ENCODE data around the gene PRRX2. TPM values are rescaled to one million over a fixed set of nuclear protein-coding genes. Genes with fewer than 3 reads are reported as not detected.
A peak's percentile ranks its signal among the peaks of the same experiment; 100 is the strongest.

The PRRX2 gene
- total and polyA plus RNA-seq, 4 donors: 0.52 to 14.8 (median 3.2) TPM

DNA sequence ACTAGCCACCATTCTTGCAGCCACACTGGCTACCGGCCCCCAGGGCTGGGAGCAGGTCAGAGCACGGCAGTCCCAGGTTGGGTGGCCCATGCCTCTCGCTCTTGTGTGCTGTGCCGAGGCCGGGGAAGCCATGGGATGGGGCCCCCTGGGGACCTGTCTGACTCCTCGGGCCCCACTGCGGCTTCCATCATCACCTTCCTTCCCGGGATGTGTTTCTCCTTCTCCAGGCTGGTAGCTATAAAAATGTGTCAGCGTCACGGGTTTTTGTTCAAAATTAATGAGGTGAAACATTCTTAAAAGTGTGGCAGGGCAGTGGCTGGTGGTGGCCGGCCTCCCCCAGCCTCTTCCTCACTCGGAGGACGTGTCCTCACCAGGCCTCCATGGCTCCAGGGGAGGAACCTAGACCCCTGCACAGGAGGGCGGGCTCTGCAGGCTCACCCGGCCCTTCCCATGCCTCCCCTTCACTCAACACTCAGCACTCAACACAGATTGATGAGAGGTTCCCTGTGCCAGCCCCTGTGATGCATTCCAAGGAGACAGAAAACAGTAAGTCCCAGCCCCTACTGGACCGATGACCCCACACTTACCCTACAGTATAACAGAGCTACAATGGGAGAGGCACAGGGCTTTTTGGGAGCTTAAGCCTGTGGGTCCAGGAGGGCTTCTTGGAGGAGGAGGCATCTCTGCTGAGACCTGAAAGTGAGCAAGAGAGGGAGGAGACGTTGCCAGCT is 44.2 kb downstream of the PRRX2 start:
- Histone ChIP-seq H3K27ac (ENCODE audit: low read depth, low read length) (no peak overlapping the region), H3K36me3 (ENCODE audit: control insufficient read depth, insufficient read depth, low read length) (no peaks in the 10 kb centered on the region), H3K4me3 (ENCODE audit: low read depth, low read length) (no peak overlapping the region), H3K27me3 (ENCODE audit: control insufficient read depth, insufficient read depth, low read length) (no peaks in the 10 kb centered on the region), H3K9me3 (ENCODE audit: control insufficient read depth, insufficient read depth, low read length) (no peaks in the 10 kb centered on the region), H3K4me1 (ENCODE audit: control insufficient read depth, insufficient read depth, low read length) (peaks cover 38% of the 10 kb centered on the region)
- DNase-seq (ENCODE audit: low read depth in 4 of 6, low spot score in 6 of 6): no peak
- 59% methylated on average over 10 of the region's 17 CpGs for WGBS (ENCODE audit: insufficient coverage)

- DNase-seq (ENCODE audit: low read depth in 4 of 6, low spot score in 6 of 6): no peak
- H3K27ac ChIP-seq (ENCODE audit: low read depth, low read length): no peak overlapping the region
- no peaks in the 10 kb centered on the region for H3K9me3 ChIP-seq (ENCODE audit: control insufficient read depth, insufficient read depth, low read length)
- H3K4me3 ChIP-seq (ENCODE audit: low read depth, low read length): no peak overlapping the region
- peaks cover 42% of the 10 kb centered on the region for H3K4me1 ChIP-seq (ENCODE audit: control insufficient read depth, insufficient read depth, low read length)
- 96% methylated on average over 3 of the region's 3 CpGs for WGBS (ENCODE audit: insufficient coverage)
- no peaks in the 10 kb centered on the region for H3K27me3 ChIP-seq (ENCODE audit: control insufficient read depth, insufficient read depth, low read length)
- no peaks in the 10 kb centered on the region for H3K36me3 ChIP-seq (ENCODE audit: control insufficient read depth, insufficient read depth, low read length)
These were observed 44.7 kb downstream of the PRRX2 start for GRCh38 chr9:129710169-129710453.

GRCh38 chr9:129712634-129713401 is 47.4 kb downstream of the PRRX2 start:
- H3K36me3 ChIP-seq (ENCODE audit: control insufficient read depth, insufficient read depth, low read length): no peaks in the 10 kb centered on the region
- no peaks in the 10 kb centered on the region for H3K27me3 ChIP-seq (ENCODE audit: control insufficient read depth, insufficient read depth, low read length)
- H3K27ac ChIP-seq (ENCODE audit: low read depth, low read length): peak overlapping the region; percentile 74
- peak in 1 of 6 donors; percentile 72 for DNase-seq (ENCODE audit: low read depth in 4 of 6, low spot score in 6 of 6)
- H3K9me3 ChIP-seq (ENCODE audit: control insufficient read depth, insufficient read depth, low read length): no peaks in the 10 kb centered on the region
- WGBS (ENCODE audit: insufficient coverage): 53% methylated on average over 19 of the region's 26 CpGs
- no peak overlapping the region for H3K4me3 ChIP-seq (ENCODE audit: low read depth, low read length)
- H3K4me1 ChIP-seq (ENCODE audit: control insufficient read depth, insufficient read depth, low read length): peaks cover 42% of the 10 kb centered on the region

DNA sequence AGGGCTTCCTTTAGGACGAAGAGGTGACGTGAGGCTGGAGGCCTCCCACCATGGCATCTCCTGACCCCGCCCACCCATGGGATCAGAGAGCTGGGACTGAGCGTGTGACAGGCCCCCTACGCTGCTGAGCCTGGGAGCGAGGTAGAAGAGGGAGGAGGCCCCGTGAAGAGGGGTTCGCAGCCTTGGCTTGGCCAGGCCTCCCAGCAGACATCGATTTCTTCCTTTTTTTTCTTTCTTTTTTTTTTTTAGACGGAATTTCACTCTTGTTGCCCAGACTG is 47.9 kb downstream of the PRRX2 start:
- H3K27ac ChIP-seq (ENCODE audit: low read depth, low read length): peak overlapping the region; percentile 74
- no peaks in the 10 kb centered on the region for H3K9me3 ChIP-seq (ENCODE audit: control insufficient read depth, insufficient read depth, low read length)
- no peak for DNase-seq (ENCODE audit: low read depth in 4 of 6, low spot score in 6 of 6)
- WGBS (ENCODE audit: insufficient coverage): 93% methylated on average over 4 of the region's 10 CpGs
- H3K27me3 ChIP-seq (ENCODE audit: control insufficient read depth, insufficient read depth, low read length): no peaks in the 10 kb centered on the region
- H3K4me1 ChIP-seq (ENCODE audit: control insufficient read depth, insufficient read depth, low read length): peaks cover 42% of the 10 kb centered on the region
- H3K4me3 ChIP-seq (ENCODE audit: low read depth, low read length): no peak overlapping the region
- H3K36me3 ChIP-seq (ENCODE audit: control insufficient read depth, insufficient read depth, low read length): no peaks in the 10 kb centered on the region

DNA sequence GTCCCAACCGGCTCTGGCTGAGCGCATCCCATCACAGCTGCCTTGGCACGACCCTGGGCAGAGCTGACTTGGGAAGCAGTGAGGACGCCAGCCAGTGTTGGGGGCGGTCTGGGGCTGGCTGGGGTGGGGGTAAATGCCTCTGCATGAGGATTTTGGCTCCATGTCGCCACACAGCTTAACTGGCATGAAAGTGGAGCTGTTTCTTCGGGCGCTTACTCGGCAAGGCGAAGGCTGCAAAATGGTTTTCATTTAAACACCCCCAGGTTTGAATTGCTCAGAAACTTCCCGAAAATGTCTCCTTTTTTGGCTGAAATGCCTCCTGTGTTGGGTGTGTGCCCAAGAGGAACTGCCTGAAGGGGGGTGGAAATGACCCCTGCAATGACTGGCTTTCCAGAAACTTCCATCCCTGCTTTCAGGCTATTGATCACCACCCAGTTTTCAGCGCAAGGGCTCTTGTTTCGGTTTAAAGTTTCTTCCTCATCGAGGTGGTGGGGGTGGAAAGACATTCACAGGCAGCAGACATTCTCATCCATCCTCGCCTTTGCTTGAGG is 49.1 kb downstream of the PRRX2 start:
- H3K4me1 ChIP-seq (ENCODE audit: control insufficient read depth, insufficient read depth, low read length): peaks cover 33% of the 10 kb centered on the region
- H3K27me3 ChIP-seq (ENCODE audit: control insufficient read depth, insufficient read depth, low read length): no peaks in the 10 kb centered on the region
- 41% methylated on average over 5 of the region's 15 CpGs for WGBS (ENCODE audit: insufficient coverage)
- no peaks in the 10 kb centered on the region for H3K9me3 ChIP-seq (ENCODE audit: control insufficient read depth, insufficient read depth, low read length)
- no peak overlapping the region for H3K4me3 ChIP-seq (ENCODE audit: low read depth, low read length)
- no peaks in the 10 kb centered on the region for H3K36me3 ChIP-seq (ENCODE audit: control insufficient read depth, insufficient read depth, low read length)
- DNase-seq (ENCODE audit: low read depth in 4 of 6, low spot score in 6 of 6): peak in 2 of 6 donors; percentile 37 to 39
- no peak overlapping the region for H3K27ac ChIP-seq (ENCODE audit: low read depth, low read length)

DNA sequence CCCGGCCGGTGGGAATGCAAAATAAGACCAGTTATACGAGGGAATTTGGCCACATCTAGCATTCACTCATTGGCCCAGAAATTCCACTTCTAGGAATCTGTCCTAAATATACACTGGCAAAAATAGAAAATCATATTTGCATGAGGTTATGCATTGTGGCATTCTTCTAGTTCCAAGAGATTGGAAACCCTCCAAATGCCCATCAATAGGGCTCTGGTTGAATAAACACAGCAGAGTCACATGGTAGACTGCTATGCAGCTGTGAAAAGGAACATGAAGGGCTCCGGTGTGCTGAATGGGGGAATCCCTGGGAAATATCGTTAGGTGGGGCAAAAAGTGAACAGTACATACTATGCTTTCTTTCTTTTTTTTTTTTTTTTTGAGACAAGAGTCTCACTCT is 50.6 kb downstream of the PRRX2 start:
- 81% methylated on average over 2 of the region's 5 CpGs for WGBS (ENCODE audit: insufficient coverage)

DNA sequence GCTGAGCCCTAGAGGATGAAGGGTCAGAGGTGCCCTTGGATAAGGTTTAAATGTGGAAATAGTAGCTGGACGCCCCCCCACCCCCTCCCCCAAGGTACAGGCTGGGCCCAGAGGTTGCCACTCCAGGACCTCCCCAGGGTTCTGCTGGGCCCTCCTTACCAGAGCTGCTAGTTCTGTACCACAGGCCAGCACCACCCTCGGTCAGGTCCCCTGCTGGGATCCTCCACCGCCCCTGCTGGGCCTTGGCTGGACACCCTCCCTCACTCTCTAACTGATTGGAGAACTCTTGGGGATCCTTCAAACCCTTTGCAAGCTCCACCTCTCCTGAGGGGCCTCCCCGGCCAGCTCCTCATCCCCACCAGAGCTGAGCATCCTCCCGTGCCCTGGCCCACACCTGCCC is 52.5 kb downstream of the PRRX2 start:
- 85% methylated on average over 4 of the region's 5 CpGs for WGBS (ENCODE audit: insufficient coverage)
- H3K27me3 ChIP-seq (ENCODE audit: control insufficient read depth, insufficient read depth, low read length): no peaks in the 10 kb centered on the region
- no peaks in the 10 kb centered on the region for H3K36me3 ChIP-seq (ENCODE audit: control insufficient read depth, insufficient read depth, low read length)
- peaks cover 16% of the 10 kb centered on the region for H3K4me1 ChIP-seq (ENCODE audit: control insufficient read depth, insufficient read depth, low read length)
- no peak overlapping the region for H3K4me3 ChIP-seq (ENCODE audit: low read depth, low read length)
- H3K27ac ChIP-seq (ENCODE audit: low read depth, low read length): no peak overlapping the region
- DNase-seq (ENCODE audit: low read depth in 4 of 6, low spot score in 6 of 6): no peak
- H3K9me3 ChIP-seq (ENCODE audit: control insufficient read depth, insufficient read depth, low read length): no peaks in the 10 kb centered on the region

More for the DNA sequence above, 50.6 kb downstream of the PRRX2 start:
- Histone ChIP-seq H3K27me3 (ENCODE audit: control insufficient read depth, insufficient read depth, low read length) (no peaks in the 10 kb centered on the region), H3K27ac (ENCODE audit: low read depth, low read length) (no peak overlapping the region), H3K36me3 (ENCODE audit: control insufficient read depth, insufficient read depth, low read length) (no peaks in the 10 kb centered on the region), H3K9me3 (ENCODE audit: control insufficient read depth, insufficient read depth, low read length) (no peaks in the 10 kb centered on the region), H3K4me3 (ENCODE audit: low read depth, low read length) (no peak overlapping the region), H3K4me1 (ENCODE audit: control insufficient read depth, insufficient read depth, low read length) (peaks cover 32% of the 10 kb centered on the region)
- no peak for DNase-seq (ENCODE audit: low read depth in 4 of 6, low spot score in 6 of 6)

DNA sequence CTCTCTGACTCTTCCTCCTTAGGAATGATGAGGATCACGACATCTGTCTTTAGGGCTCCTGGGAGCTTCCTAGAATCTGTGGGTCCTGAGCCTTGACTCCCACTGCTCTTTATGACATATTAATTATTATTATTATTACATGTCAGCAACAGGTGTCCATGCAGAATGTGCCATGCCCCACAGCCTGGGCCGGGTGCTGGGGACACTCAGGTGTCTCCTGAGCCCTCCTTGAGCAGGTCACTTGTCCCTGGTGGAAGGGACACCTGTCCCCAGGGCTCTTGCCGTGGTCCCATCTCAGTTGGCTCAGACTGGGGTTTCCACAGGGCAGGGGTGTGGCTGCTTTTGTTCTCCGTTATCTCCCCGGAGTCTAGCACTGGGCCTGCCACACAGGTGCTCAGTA is 53.2 kb downstream of the PRRX2 start:
- Histone ChIP-seq H3K9me3 (ENCODE audit: control insufficient read depth, insufficient read depth, low read length) (no peaks in the 10 kb centered on the region), H3K36me3 (ENCODE audit: control insufficient read depth, insufficient read depth, low read length) (no peaks in the 10 kb centered on the region), H3K4me3 (ENCODE audit: low read depth, low read length) (no peak overlapping the region), H3K4me1 (ENCODE audit: control insufficient read depth, insufficient read depth, low read length) (peaks cover 11% of the 10 kb centered on the region), H3K27ac (ENCODE audit: low read depth, low read length) (no peak overlapping the region), H3K27me3 (ENCODE audit: control insufficient read depth, insufficient read depth, low read length) (no peaks in the 10 kb centered on the region)
- 73% methylated on average over 4 of the region's 5 CpGs for WGBS (ENCODE audit: insufficient coverage)
- no peak for DNase-seq (ENCODE audit: low read depth in 4 of 6, low spot score in 6 of 6)

GRCh38 chr9:129719135-129719534 is 53.7 kb downstream of the PRRX2 start:
- Histone ChIP-seq H3K4me1 (ENCODE audit: control insufficient read depth, insufficient read depth, low read length) (peaks cover 9% of the 10 kb centered on the region), H3K4me3 (ENCODE audit: low read depth, low read length) (no peak overlapping the region), H3K27ac (ENCODE audit: low read depth, low read length) (no peak overlapping the region), H3K27me3 (ENCODE audit: control insufficient read depth, insufficient read depth, low read length) (no peaks in the 10 kb centered on the region), H3K9me3 (ENCODE audit: control insufficient read depth, insufficient read depth, low read length) (no peaks in the 10 kb centered on the region), H3K36me3 (ENCODE audit: control insufficient read depth, insufficient read depth, low read length) (no peaks in the 10 kb centered on the region)
- 58% methylated on average over 38 of the region's 38 CpGs for WGBS (ENCODE audit: insufficient coverage)
- no peak for DNase-seq (ENCODE audit: low read depth in 4 of 6, low spot score in 6 of 6)
